ENCODE data around the gene OR52W1. TPM values are rescaled to one million over a fixed set of nuclear protein-coding genes. Genes with fewer than 3 reads are reported as not detected.

The OR52W1 gene
- total and polyA plus RNA-seq, 10 of the 15 experiments (the other 5 are each of a cell fraction or from before 2014, with no cell fraction given), result not detected

DNA sequence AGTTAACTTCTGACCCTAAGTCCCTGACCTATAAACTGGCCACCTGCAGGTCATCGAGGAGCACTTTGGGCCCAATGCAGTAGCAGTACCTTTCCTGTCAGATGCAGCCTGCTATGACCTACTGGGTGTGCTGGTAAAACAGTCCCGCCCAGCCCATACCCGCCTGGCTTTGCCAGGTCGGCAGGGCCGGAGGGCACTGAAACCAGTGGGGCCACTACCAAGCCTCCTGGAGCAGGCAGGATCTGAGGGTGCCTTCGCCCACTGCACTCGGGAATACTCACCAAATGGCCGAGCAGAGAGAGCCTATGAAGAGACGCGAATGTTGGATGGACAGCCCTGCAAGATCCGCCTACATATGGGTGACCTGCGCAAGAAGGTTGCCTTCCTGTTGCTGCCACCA lies 10.8 kb downstream of the OR52W1 start:
- BruUV-seq (replicated peaks), result no TSS peak
- RAD21 ChIA-PET (ENCODE audit: unreplicated experiment), result no interaction called here

More for the DNA sequence above, 10.8 kb downstream of the OR52W1 start:
- no peaks in the 10 kb centered on the region for H3K27me3 ChIP-seq (replicated peaks in 1 of 2; ENCODE audit: control insufficient read depth in 2 of 2, insufficient read depth in 2 of 2, low read length in 1 of 2)
- H3K4me3 ChIP-seq, result no peak overlapping the region
- no peak for DNase-seq (ENCODE audit: low read depth, low spot score)
- no peaks in the 10 kb centered on the region for H4K20me1 ChIP-seq (ENCODE audit: control insufficient read depth, insufficient read depth)
- H3K36me3 ChIP-seq (ENCODE audit: control insufficient read depth in 2 of 2, insufficient read depth in 2 of 2, low read length in 1 of 2), result peaks cover 5 to 8% of the 10 kb centered on the region in 2 experiments
- H3K4me2 ChIP-seq (ENCODE audit: control insufficient read depth, insufficient read depth), result no peak overlapping the region
- H3K9me3 ChIP-seq (replicated peaks; ENCODE audit: control insufficient read depth, insufficient read depth, low read length), result no peaks in the 10 kb centered on the region
- no peak overlapping the region for H3K27ac ChIP-seq (ENCODE audit: control insufficient read depth, insufficient read depth)
- WGBS (ENCODE audit: insufficient coverage, insufficient replicate concordance, low lambda C conversion rate, missing lambda C conversion rate), result 98% methylated on average over 12 of the region's 12 CpGs
- TF ChIP-seq ZNF622 (IDR thresholded peaks at IDR 0.05) (no peak), CBX5 (IDR thresholded peaks at IDR 0.05; ENCODE audit: low read depth) (no peak), SREBF1 (IDR thresholded peaks at IDR 0.05; ENCODE audit: low read length) (no peak), FOXK2 (IDR thresholded peaks at IDR 0.05) (no peak), CHD4 (IDR thresholded peaks at IDR 0.05) (no peak), ZBED1 (IDR thresholded peaks at IDR 0.05; ENCODE audit: borderline replicate concordance) (no peak), GATAD2B (conservative IDR thresholded peaks at IDR 0.05; ENCODE audit: low read depth) (no peak)
- TF ChIP-seq, protein P1, sequence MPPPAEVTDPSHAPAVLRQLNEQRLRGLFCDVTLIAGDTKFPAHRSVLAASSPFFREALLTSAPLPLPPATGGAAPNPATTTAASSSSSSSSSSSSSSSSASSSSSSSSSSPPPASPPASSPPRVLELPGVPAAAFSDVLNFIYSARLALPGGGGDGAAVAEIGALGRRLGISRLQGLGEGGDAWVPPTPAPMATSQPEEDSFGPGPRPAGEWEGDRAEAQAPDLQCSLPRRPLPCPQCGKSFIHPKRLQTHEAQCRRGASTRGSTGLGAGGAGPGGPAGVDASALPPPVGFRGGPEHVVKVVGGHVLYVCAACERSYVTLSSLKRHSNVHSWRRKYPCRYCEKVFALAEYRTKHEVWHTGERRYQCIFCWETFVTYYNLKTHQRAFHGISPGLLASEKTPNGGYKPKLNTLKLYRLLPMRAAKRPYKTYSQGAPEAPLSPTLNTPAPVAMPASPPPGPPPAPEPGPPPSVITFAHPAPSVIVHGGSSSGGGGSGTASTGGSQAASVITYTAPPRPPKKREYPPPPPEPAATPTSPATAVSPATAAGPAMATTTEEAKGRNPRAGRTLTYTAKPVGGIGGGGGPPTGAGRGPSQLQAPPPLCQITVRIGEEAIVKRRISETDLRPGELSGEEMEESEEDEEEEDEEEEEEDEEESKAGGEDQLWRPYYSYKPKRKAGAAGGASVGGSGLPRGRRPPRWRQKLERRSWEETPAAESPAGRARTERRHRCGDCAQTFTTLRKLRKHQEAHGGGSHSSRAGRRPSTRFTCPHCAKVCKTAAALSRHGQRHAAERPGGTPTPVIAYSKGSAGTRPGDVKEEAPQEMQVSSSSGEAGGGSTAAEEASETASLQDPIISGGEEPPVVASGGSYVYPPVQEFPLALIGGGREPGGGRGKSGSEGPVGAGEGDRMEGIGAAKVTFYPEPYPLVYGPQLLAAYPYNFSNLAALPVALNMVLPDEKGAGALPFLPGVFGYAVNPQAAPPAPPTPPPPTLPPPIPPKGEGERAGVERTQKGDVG (CRISPR knock-in tag; IDR thresholded peaks at IDR 0.05), result no peak
- ChIA-PET CTCF (no interaction called here), SMC1A (ENCODE audit: uncharacterized antibody, unreplicated experiment) (no interaction called here), POLR2A (no interaction called here)
- in situ Hi-C loops (cut with MboI), result no loop called here
- intact Hi-C loops (cut with micrococcal nuclease; ENCODE audit: unreplicated experiment), result no loop called here
- no peak overlapping the region for H2AFZ ChIP-seq (ENCODE audit: control insufficient read depth, low read depth, low read length)
- no peak for FAIRE-seq
- H3K9ac ChIP-seq (ENCODE audit: control insufficient read depth, insufficient read depth, low read length), result no peak overlapping the region
- no peaks in the 10 kb centered on the region for H3K4me1 ChIP-seq (ENCODE audit: control insufficient read depth, insufficient read depth, low read length)
- ATAC-seq, result no peak
- no peaks in the 10 kb centered on the region for H3K79me2 ChIP-seq (ENCODE audit: control insufficient read depth, insufficient read depth, low read length)

Data from GM12878 (cell line).